ENCODE measurements around the gene ANO3.

GRCh38 chr11:26608507-26609146 is 276.7 kb downstream of the ANO3 start:
- TF ChIP-seq JUN (IDR thresholded peaks at IDR 0.05; ENCODE audit: borderline replicate concordance, insufficient read depth, insufficient read length, low read depth) (no peak), POLR2A (IDR thresholded peaks at IDR 0.05; ENCODE audit: low read depth, low read length) (no peak), POLR2AphosphoS5 (IDR thresholded peaks at IDR 0.05; ENCODE audit: insufficient read depth, low read depth, low read length) (no peak), CTCF (IDR thresholded peaks at IDR 0.05; ENCODE audit: extremely low read depth in 1 of 2, insufficient read depth in 1 of 2, low read depth in 1 of 2, low read length in 2 of 2) (no peak), EZH2 (IDR thresholded peaks at IDR 0.05; ENCODE audit: borderline replicate concordance, low read depth, low read length, severe bottlenecking) (no peak), MAX (IDR thresholded peaks at IDR 0.05; ENCODE audit: insufficient read depth, insufficient read length) (no peak), GATA2 (IDR thresholded peaks at IDR 0.05; ENCODE audit: insufficient read depth, insufficient read length, low read depth, low read length) (no peak), MYC (IDR thresholded peaks at IDR 0.05; ENCODE audit: low read depth, low read length) (no peak)

All from endothelial cell of umbilical vein (primary cell).